SU-DHL-6 (cell line): ENCODE results near the gene PLPP1.

ENCODE experiments used
- H2AFZ ChIP-seq: fragments of 200-600 bp; sonication (generic); 2 replicates; pipeline ENCODE4 v1.6.1; 2014; ENCODE audit warnings: low read depth, mild to moderate bottlenecking, moderate library complexity, mixed read lengths, antibody characterized with exemption, low read length; ENCODE audit not compliant: severe bottlenecking
- H3F3A ChIP-seq: fragments of 200-600 bp; shearing (Covaris generic); 2 replicates; pipeline ENCODE4 v1.6.0; 2016; ENCODE audit warnings: antibody characterized with exemption, mild to moderate bottlenecking; ENCODE audit not compliant: insufficient read depth
- H3K27ac ChIP-seq: fragments of 200-600 bp; sonication (generic); 2 replicates; pipeline ENCODE4 v1.5.1; 2016; ENCODE audit warnings: low read depth, mild to moderate bottlenecking, low read length, moderate library complexity, mixed read lengths
- H3K27me3 ChIP-seq: fragments of 200-600 bp; sonication (generic), shearing (Covaris generic); 2 replicates; pipeline ENCODE4 v1.6.0; 2014; ENCODE audit warnings: mild to moderate bottlenecking, low read length
- H3K36me3 ChIP-seq: fragments of 200-600 bp; sonication (generic); 2 replicates; pipeline ENCODE4 v1.6.1; 2014; ENCODE audit warnings: mild to moderate bottlenecking, low read length, mixed read lengths
- H3K4me2 ChIP-seq: fragments of 300-600, 200-600 bp; shearing (Covaris generic), sonication (generic); 2 replicates; pipeline ENCODE4 v1.6.0; 2014; ENCODE audit warnings: low read length, low read depth, mild to moderate bottlenecking; ENCODE audit not compliant: poor library complexity, severe bottlenecking
- H3K4me3 ChIP-seq: fragments of 200-600 bp; sonication (generic); 2 replicates; pipeline ENCODE4 v1.5.1; 2014; ENCODE audit warnings: antibody characterized with exemption, low read length, mild to moderate bottlenecking, mixed read lengths; ENCODE audit not compliant: insufficient read depth, poor library complexity, severe bottlenecking
- H3K79me2 ChIP-seq: fragments of 200-600 bp; sonication (generic); 2 replicates; pipeline ENCODE4 v1.6.1; 2014; ENCODE audit warnings: mild to moderate bottlenecking, low read length, moderate library complexity; ENCODE audit not compliant: insufficient read depth
- H3K9ac ChIP-seq: fragments of 200-600 bp; sonication (generic); 2 replicates; pipeline ENCODE4 v1.7.0; 2014; ENCODE audit warnings: mild to moderate bottlenecking, low read length
- H3K9me2 ChIP-seq: fragments of 200-600 bp; sonication (generic); replicated peaks from 2 replicates; pipeline ENCODE4 v1.6.1; 2014; ENCODE audit warnings: low read length; ENCODE audit not compliant: insufficient read depth
- H3K9me3 ChIP-seq: fragments of 200-600 bp; sonication (generic); 2 replicates; pipeline ENCODE4 v1.6.1; 2014; ENCODE audit warnings: low read length, mixed read lengths; ENCODE audit not compliant: insufficient read depth
- H4K20me1 ChIP-seq: fragments of 200-600 bp; sonication (generic); 2 replicates; pipeline ENCODE4 v1.6.1; 2014; ENCODE audit warnings: low read depth, mild to moderate bottlenecking, antibody characterized with exemption, low read length, moderate library complexity, mixed read lengths
- CTCF ChIP-seq: fragments of 200-600 bp; sonication (generic); IDR thresholded peaks from one replicate; pipeline ENCODE4 v1.5.1; 2017; ENCODE audit warnings: antibody characterized with exemption, mild to moderate bottlenecking, low read length, moderate library complexity; ENCODE audit not compliant: insufficient read depth, poor library complexity, severe bottlenecking
- EZH2phosphoT487 ChIP-seq: fragments of 200-600 bp; sonication (generic), shearing (Covaris generic); conservative IDR thresholded peaks from 2 replicates; pipeline ENCODE4 v1.6.1; 2018; ENCODE audit warnings: mild to moderate bottlenecking, antibody characterized with exemption, low read length, moderate library complexity, mixed read lengths

The PLPP1 gene

DNA sequence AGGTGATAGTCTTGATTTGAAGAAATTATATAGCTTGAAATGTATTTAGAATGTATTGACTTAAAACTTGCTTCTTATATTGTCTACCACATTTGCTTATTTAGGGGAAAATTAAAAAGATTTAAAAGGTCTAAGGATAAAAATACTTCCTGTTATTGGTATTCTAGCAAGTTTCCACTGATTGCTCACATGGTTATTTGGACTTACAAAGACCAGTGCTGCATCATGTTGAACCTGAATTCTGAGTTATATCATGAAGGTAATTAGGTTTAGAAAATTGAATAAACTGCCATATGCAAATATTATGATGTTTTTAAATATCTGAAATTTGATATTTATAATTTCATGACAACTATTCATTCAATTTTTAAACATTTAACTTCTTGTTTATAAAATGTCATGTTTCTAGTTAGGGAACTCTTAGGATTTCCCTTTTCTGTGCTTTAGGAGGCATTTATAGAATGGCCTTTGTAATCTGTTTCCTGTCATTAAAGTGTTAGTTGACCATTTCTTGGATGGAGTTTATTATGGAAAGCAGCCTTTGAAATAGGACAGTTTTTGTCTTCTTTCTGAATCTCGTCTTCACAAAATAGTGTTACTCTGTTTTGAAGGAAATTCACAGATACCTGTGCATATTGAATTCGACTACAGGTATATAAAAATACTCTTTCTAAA lies 141.1 kb downstream of the PLPP1 start:
- Histone ChIP-seq H3K9me3 (no peaks in the 10 kb centered on the region), H3K4me2 (no peak overlapping the region), H2AFZ (no peak overlapping the region), H3K27me3 (no peaks in the 10 kb centered on the region), H3K4me3 (no peak overlapping the region), H3K9me2 (no peaks in the 10 kb centered on the region), H3K36me3 (peaks cover 23% of the 10 kb centered on the region; the same call in 1 of the 2 replicates), H3K9ac (no peak overlapping the region), H3F3A (no peaks in the 10 kb centered on the region; the same call in 1 of the 2 replicates), H3K79me2 (no peaks in the 10 kb centered on the region), H3K27ac (no peak overlapping the region), H4K20me1 (no peaks in the 10 kb centered on the region)
- TF ChIP-seq EZH2phosphoT487 (no peak), CTCF (no peak)

DNA sequence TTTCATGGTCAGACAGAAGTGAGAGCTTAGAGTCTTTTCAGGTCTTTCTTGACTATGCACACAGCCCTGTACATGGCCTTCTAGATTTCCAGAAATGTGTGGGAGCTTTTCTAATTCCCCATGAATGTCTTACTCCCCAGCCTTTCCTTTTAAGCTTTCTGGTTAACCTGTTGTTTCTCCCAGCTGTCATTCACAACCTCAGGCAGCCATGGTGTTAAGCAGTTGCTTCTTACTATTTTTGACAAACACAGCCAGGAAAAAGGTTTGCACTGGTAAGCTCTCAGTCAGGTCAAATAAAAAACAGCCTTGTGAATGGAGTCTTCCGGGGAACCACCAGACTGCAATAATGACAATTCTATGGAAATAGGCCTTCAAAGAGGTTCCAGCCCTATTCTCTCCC lies 142.1 kb downstream of the PLPP1 start:
- H3K36me3 ChIP-seq = peaks cover 30% of the 10 kb centered on the region; the same call in 1 of the 2 replicates

DNA sequence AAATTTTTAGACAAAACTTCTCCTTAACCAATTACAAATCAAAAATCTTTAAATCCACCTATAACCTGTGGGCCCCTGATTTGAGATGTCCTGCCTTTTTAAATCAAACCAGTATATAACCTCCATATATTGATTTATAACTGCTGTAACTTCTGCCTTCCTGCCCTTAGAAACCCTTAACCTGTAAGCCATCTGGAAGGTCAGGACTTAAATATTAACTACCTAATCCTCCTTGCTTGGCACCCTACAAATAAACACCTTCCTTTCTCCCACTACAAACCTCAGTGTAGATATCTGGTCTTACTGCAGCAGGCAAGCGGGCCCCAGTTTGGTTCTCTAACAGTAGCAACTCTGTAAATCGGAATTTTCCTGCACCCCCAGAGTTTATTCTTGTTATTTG lies 143.1 kb downstream of the PLPP1 start:
- TF ChIP-seq EZH2phosphoT487 = no peak
- no peak for TF ChIP-seq CTCF
- H3F3A ChIP-seq = no peaks in the 10 kb centered on the region
- H3K4me3 ChIP-seq = no peak overlapping the region
- H3K9me2 ChIP-seq = no peaks in the 10 kb centered on the region
- H3K9ac ChIP-seq = no peak overlapping the region
- no peak overlapping the region for H3K27ac ChIP-seq
- H3K79me2 ChIP-seq = no peaks in the 10 kb centered on the region
- peaks cover 26% of the 10 kb centered on the region; the same call in 1 of the 2 replicates for H3K36me3 ChIP-seq
- no peak overlapping the region for H2AFZ ChIP-seq
- no peaks in the 10 kb centered on the region for H4K20me1 ChIP-seq
- no peaks in the 10 kb centered on the region for H3K27me3 ChIP-seq
- H3K4me2 ChIP-seq = no peak overlapping the region
- H3K9me3 ChIP-seq = no peaks in the 10 kb centered on the region

More for the DNA sequence above, 142.1 kb downstream of the PLPP1 start:
- Histone ChIP-seq H3K4me3 (no peak overlapping the region), H3K79me2 (no peaks in the 10 kb centered on the region), H2AFZ (no peak overlapping the region), H3K9ac (no peak overlapping the region), H3K9me3 (no peaks in the 10 kb centered on the region), H3K9me2 (no peaks in the 10 kb centered on the region), H4K20me1 (no peaks in the 10 kb centered on the region), H3K27me3 (no peaks in the 10 kb centered on the region), H3F3A (no peaks in the 10 kb centered on the region), H3K4me2 (no peak overlapping the region), H3K27ac (no peak overlapping the region)
- TF ChIP-seq CTCF = no peak
- no peak for TF ChIP-seq EZH2phosphoT487
